Keratinocyte (primary cell): ENCODE results near the gene BCORL1. TPM values are rescaled to one million over a fixed set of nuclear protein-coding genes. Genes with fewer than 3 reads are reported as not detected.
A peak's percentile ranks its signal among the peaks of the same experiment; 100 is the strongest.

Experiments used
- DNase-seq: peaks from one replicate; pipeline ENCODE4 v3.0.0-alpha.2; 2011; ENCODE audit warnings: low read depth, missing footprints, low spot score
- FAIRE-seq: peaks from 2 replicates; lab custom pipeline; 2011; peaks lifted over from hg19 to GRCh38; lab: Jason Lieb, UNC
- H2AFZ ChIP-seq: 2 replicates; pipeline ENCODE4 v1.6.0; 2012; ENCODE audit warnings: low read length, control low read depth, inconsistent platforms; ENCODE audit not compliant: control insufficient read depth
- H3K27ac ChIP-seq: 2 replicates; pipeline ENCODE4 v1.5.1; 2011; ENCODE audit warnings: low read length; ENCODE audit not compliant: control insufficient read depth, insufficient read depth
- H3K27me3 ChIP-seq: 3 replicates; pipeline ENCODE4 v1.6.0; 2011; ENCODE audit warnings: low read length; ENCODE audit not compliant: control insufficient read depth, insufficient read depth; ENCODE audit errors: extremely low read depth
- H3K36me3 ChIP-seq, 2 experiments: 2 replicates in 1 of 2; 3 replicates in 1 of 2; pipeline ENCODE4 v1.5.1; 2011; ENCODE audit warnings: low read length in 2 of 2, mild to moderate bottlenecking in 1 of 2; ENCODE audit not compliant: control insufficient read depth in 2 of 2, insufficient read depth in 2 of 2; ENCODE audit errors: extremely low read depth in 1 of 2
- H3K4me1 ChIP-seq: 3 replicates; pipeline ENCODE4 v1.5.1; 2011; ENCODE audit warnings: low read length; ENCODE audit not compliant: control insufficient read depth, insufficient read depth; ENCODE audit errors: extremely low read depth
- H3K4me2 ChIP-seq: 3 replicates; pipeline ENCODE4 v1.6.0; 2011; ENCODE audit warnings: low read depth, low read length; ENCODE audit not compliant: control insufficient read depth, insufficient read depth; ENCODE audit errors: extremely low read depth
- H3K4me3 ChIP-seq, 3 experiments: fragments of 200-600 bp in 1 of 3; sonication (generic) in 1 of 3; 2 replicates in 2 of 3; 3 replicates in 1 of 3; pipeline ENCODE4 v1.5.1; 2011 to 2016; ENCODE audit warnings: low read length in 3 of 3, mild to moderate bottlenecking in 3 of 3, control low read depth in 2 of 3, inconsistent platforms in 1 of 3, low read depth in 1 of 3, mixed read lengths in 1 of 3, mixed run types in 1 of 3, moderate library complexity in 1 of 3; ENCODE audit not compliant: control insufficient read depth in 2 of 3, insufficient read depth in 2 of 3; ENCODE audit errors: extremely low read depth in 1 of 3
- H3K79me2 ChIP-seq: 2 replicates; pipeline ENCODE4 v1.6.0; 2012; ENCODE audit warnings: low read length; ENCODE audit not compliant: control insufficient read depth, insufficient read depth
- H3K9ac ChIP-seq: 3 replicates; pipeline ENCODE4 v1.6.0; 2011; ENCODE audit warnings: low read length; ENCODE audit not compliant: control insufficient read depth, insufficient read depth; ENCODE audit errors: extremely low read depth
- H3K9me1 ChIP-seq: 3 replicates; pipeline ENCODE4 v1.6.0; 2011; ENCODE audit warnings: low read length; ENCODE audit not compliant: control insufficient read depth, insufficient read depth; ENCODE audit errors: extremely low read depth
- H3K9me3 ChIP-seq: 2 replicates; pipeline ENCODE4 v1.5.1; 2012; ENCODE audit warnings: low read depth, low read length; ENCODE audit not compliant: control insufficient read depth
- H4K20me1 ChIP-seq: 3 replicates; pipeline ENCODE4 v1.6.0; 2011; ENCODE audit warnings: low read length; ENCODE audit not compliant: control insufficient read depth, insufficient read depth; ENCODE audit errors: extremely low read depth
- EZH2 ChIP-seq: IDR thresholded peaks from one replicate; pipeline ENCODE4 v1.6.1; 2012; ENCODE audit warnings: inconsistent platforms, mild to moderate bottlenecking, low read length, moderate library complexity
- dilution Hi-C: fragments of 300-500 bp; cut with MboI; formaldehyde crosslinking; loops from one replicate; pipeline ENCODE4 v1.7.0; 2020; ENCODE audit warnings: low sequenced_read_pairs; ENCODE audit not compliant: extremely low pct_ligation_motif_present
- polyA plus RNA-seq, 5 experiments: library from polyadenylated mRNA; depleted of rRNA in 3 of 5; stranded (reverse) in 3 of 5; stranded (forward) in 1 of 5; unstranded in 1 of 5; fragments of >200 nt; gene quantifications; 1 replicate in 1 of 5; 2 replicates in 3 of 5; 3 replicates in 1 of 5; pipeline versions ENCODE4 v1.2.1 to v1.2.3, GENCODE V29; 2011 to 2012; ENCODE audit warnings: missing spikeins in 2 of 5, low read depth in 1 of 5, low replicate concordance in 1 of 5
- TF ChIP-seq, protein P1 (sequence below), 3 experiments: IDR thresholded peaks in 1 of 3; conservative IDR thresholded peaks in 1 of 3; optimal IDR thresholded peaks in 1 of 3; 2 replicates in 2 of 3; 3 replicates in 1 of 3; pipeline versions ENCODE3 to v1.5.1; 2011; ENCODE audit warnings: low read length in 3 of 3, mild to moderate bottlenecking in 3 of 3, moderate library complexity in 2 of 3, control low read depth in 1 of 3, inconsistent platforms in 1 of 3; ENCODE audit not compliant: insufficient read depth in 2 of 3; ENCODE audit errors: extremely low read depth in 1 of 3

BCORL1 gene
- polyA plus RNA-seq, 1 donor (not counting 4 experiments of a cell fraction or from before 2014, with no cell fraction given), result 0.54 TPM

DNA sequence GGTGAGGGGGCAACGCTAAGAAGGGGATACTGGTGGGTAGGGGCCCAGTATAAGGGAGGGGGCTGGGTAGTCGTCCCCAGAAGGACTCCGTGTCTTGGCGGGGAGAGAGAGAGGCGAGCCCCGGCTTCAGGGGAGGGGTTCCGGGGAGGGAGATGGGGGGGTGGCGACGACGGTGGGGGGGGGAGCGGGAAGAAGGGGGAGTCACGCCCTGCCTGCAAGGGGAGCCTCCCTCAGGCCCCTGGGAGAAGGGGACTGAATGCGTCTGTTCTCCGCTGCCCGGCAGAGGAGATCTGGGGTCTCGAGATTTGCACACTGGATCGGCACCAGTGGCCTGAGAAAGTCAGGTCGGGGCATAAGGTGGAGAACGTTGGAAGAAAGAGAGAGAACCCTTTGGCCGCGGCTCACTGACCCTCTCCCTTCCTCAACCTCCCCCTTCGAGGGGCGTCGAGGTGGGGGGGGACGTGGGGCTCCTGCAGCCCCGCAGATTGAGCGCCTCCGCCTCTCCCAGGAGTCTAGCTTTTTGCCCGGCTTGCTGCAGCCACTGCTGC, 609 bp upstream of the BCORL1 start:
- FAIRE-seq (no peak), DNase-seq (no peak)
- Histone ChIP-seq H3K4me3 (peak overlapping the region; percentile 14 to 61 (median 37)), H4K20me1 (no peaks in the 10 kb centered on the region), H3K4me1 (no peaks in the 10 kb centered on the region), H3K36me3 (no peaks in the 10 kb centered on the region), H3K79me2 (no peaks in the 10 kb centered on the region), H3K27me3 (no peaks in the 10 kb centered on the region), H3K9me3 (no peaks in the 10 kb centered on the region), H2AFZ (peak overlapping the region; percentile 8), H3K9me1 (no peaks in the 10 kb centered on the region), H3K27ac (no peak overlapping the region), H3K4me2 (peak overlapping the region; percentile 75), H3K9ac (no peak overlapping the region)
- dilution Hi-C loops, result no loop called here
- TF ChIP-seq, protein P1, sequence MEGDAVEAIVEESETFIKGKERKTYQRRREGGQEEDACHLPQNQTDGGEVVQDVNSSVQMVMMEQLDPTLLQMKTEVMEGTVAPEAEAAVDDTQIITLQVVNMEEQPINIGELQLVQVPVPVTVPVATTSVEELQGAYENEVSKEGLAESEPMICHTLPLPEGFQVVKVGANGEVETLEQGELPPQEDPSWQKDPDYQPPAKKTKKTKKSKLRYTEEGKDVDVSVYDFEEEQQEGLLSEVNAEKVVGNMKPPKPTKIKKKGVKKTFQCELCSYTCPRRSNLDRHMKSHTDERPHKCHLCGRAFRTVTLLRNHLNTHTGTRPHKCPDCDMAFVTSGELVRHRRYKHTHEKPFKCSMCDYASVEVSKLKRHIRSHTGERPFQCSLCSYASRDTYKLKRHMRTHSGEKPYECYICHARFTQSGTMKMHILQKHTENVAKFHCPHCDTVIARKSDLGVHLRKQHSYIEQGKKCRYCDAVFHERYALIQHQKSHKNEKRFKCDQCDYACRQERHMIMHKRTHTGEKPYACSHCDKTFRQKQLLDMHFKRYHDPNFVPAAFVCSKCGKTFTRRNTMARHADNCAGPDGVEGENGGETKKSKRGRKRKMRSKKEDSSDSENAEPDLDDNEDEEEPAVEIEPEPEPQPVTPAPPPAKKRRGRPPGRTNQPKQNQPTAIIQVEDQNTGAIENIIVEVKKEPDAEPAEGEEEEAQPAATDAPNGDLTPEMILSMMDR (optimal IDR thresholded peaks at IDR 0.05 in 1 of 3, IDR thresholded peaks at IDR 0.05 in 1 of 3, conservative IDR thresholded peaks at IDR 0.05 in 1 of 3; ENCODE audit: extremely low read depth in 1 of 3, insufficient read depth in 2 of 3, low read length in 3 of 3), result no peak
- no peak for TF ChIP-seq EZH2

GRCh38 chrX:129983575-129984110, 1.2 kb downstream of the BCORL1 start:
- DNase-seq (no peak), FAIRE-seq (no peak)
- TF ChIP-seq, protein P1 (optimal IDR thresholded peaks at IDR 0.05 in 1 of 3, IDR thresholded peaks at IDR 0.05 in 1 of 3, conservative IDR thresholded peaks at IDR 0.05 in 1 of 3; ENCODE audit: extremely low read depth in 1 of 3, insufficient read depth in 2 of 3, low read length in 3 of 3), result no peak
- no peak for TF ChIP-seq EZH2
- no peak overlapping the region for H3K4me3 ChIP-seq
- H4K20me1 ChIP-seq, result no peaks in the 10 kb centered on the region
- H3K36me3 ChIP-seq, result no peaks in the 10 kb centered on the region
- H3K9me1 ChIP-seq, result no peaks in the 10 kb centered on the region
- no peak overlapping the region for H3K27ac ChIP-seq
- no peaks in the 10 kb centered on the region for H3K4me1 ChIP-seq
- H3K9ac ChIP-seq, result no peak overlapping the region
- no peak overlapping the region for H3K4me2 ChIP-seq
- dilution Hi-C loops, result no loop called here
- H3K27me3 ChIP-seq, result no peaks in the 10 kb centered on the region
- no peaks in the 10 kb centered on the region for H3K79me2 ChIP-seq
- peak overlapping the region; percentile 43 for H2AFZ ChIP-seq
- no peaks in the 10 kb centered on the region for H3K9me3 ChIP-seq
